NCI-H128 (cell line): Measurements from ENCODE around the gene ARHGEF17.
A peak's percentile ranks its signal among the peaks of the same experiment; 100 is the strongest.

Experiments
- DNase-seq: peaks from one replicate; lab custom pipeline; 2025; ENCODE audit not compliant: unreplicated experiment; lab: John Stamatoyannopoulos, UW

Gene ARHGEF17

GRCh38 chr11:73292525-73292894 lies 15.6 kb upstream of the ARHGEF17 start:
- DNase-seq: no peak

DNA sequence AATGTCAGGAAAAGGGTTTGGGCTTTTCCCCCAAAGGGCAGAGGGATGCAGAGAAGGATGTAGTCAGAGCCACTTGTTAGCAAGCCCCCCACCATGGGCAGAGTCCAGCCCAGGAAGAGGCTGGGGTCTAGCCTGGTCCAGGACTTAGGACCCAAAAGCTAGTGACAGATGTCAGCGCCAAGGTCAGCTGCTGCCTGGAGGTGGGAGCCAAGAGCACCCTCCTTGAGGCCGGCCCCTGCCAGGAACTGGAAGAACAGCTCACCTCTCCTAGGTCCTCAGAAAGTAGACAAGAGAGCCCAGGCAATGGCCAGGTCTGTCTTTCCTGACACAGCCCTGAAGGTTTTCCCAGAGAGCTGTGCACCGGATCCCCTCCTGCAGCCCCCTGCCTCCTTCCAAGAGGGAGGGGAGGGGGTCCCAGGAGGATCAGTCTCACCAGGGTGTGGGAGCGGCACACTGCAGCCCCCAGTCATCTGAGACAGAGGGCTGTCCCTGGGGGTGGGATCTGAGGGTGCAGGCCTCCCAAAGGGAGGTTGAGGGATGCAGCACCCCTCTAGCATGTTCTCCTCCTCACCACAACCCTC lies 14.6 kb upstream of the ARHGEF17 start:
- DNase-seq: no peak

DNA sequence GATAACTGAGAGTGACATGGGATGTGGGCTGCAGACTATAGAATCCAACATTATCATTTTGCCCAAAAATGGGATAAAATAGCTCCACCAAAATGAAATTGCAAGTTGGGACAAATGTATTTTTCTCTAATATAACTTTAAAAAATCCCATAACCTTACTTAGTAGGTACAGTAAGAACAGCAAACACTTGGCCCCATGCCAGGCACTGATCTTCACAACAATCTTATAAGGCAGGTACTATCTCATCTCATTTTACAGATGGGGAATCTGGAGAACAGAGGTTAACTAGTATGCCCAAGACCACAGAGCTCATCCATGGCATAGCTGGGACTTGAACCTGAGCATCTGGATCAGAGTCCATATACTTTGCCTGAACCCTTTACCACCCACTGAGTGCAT lies 13.5 kb upstream of the ARHGEF17 start:
- DNase-seq: no peak

GRCh38 chr11:73295241-73295995 lies 12.7 kb upstream of the ARHGEF17 start:
- peak; percentile 2 for DNase-seq

DNA sequence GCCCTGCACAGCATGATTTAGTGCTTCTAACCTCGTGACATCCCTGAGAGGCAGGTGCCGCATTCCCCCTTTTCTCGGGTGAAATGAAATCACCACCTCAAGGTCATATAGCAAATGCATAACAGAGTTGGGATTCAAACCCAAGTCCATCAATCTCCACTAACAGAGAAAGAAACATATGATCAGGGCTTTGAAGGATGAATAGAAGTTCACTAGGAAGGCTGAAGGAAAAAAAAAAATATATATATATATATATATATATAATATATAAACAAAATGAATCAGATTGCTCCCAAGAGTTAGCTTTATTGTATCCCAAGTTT lies 12.1 kb upstream of the ARHGEF17 start:
- no peak for DNase-seq

GRCh38 chr11:73296501-73297230 lies 11.4 kb upstream of the ARHGEF17 start:
- DNase-seq: no peak

DNA sequence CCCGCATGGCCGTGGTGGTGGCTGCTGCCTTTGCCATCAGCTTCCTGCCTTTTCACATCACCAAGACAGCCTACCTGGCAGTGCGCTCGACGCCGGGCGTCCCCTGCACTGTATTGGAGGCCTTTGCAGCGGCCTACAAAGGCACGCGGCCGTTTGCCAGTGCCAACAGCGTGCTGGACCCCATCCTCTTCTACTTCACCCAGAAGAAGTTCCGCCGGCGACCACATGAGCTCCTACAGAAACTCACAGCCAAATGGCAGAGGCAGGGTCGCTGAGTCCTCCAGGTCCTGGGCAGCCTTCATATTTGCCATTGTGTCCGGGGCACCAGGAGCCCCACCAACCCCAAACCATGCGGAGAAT lies 10.9 kb upstream of the ARHGEF17 start:
- DNase-seq: no peak

DNA sequence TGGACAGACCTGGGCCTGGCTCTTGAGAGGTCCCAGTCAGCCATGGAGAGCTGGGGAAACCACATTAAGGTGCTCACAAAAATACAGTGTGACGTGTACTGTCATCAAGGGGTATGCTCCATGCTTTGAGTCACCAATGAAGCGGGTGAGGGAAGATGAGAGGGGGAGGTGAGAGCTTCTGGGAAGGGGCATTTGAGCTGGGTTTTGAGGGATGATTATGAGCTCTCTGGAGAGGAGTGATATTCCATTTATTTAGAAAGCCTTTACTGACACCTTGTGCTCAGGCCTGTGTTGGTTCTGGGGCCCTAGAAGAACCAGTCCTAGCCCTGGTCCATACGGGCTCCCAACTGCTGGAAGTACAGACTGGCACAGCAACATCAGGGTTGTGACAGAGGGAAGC lies 10.4 kb upstream of the ARHGEF17 start:
- DNase-seq: no peak

- DNase-seq: no peak
These were observed 9.8 kb upstream of the ARHGEF17 start for GRCh38 chr11:73298233-73298632.

GRCh38 chr11:73299751-73300150 lies 8.3 kb upstream of the ARHGEF17 start:
- no peak for DNase-seq

- no peak for DNase-seq
These were observed 1.8 kb upstream of the ARHGEF17 start for GRCh38 chr11:73306069-73306841.

GRCh38 chr11:73306977-73307322 lies 1.1 kb upstream of the ARHGEF17 start:
- DNase-seq: no peak

DNA sequence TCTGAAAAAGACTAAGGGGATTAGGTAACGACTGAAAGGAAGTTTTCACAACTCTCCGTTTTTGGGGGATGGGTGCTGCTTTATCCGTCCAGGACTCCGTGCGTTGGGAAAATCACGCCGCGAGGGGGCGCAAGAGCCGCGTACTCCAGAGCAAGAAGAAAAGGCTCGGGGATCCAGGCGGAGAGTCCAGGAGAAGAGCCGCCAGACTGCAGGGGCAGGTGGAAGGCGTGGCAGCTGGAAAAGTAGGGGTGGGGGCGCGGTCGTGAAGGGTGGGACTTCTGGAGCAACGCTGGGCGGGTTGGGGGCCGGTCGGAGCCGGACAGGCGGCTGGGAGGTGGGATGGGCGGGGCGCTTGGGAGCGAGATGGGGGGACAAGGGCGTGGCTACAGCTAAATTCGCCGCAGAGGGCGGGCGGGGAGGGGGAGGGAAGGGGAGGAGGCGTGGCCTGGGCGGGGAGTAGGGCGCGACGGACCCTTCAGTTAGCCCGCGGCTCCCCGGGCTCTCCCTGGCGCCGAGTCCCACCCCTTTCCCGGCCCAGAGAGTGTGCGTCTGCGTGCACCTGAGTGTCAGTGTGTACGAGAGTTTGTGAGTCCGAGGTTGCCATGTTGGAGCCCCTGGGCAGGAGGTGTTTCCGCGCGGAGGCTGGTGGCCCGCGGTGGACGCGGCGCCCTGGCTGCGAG lies 613 bp upstream of the ARHGEF17 start:
- DNase-seq: peak; percentile 96

GRCh38 chr11:73308961-73309919 lies 1.2 kb downstream of the ARHGEF17 start:
- no peak for DNase-seq

DNA sequence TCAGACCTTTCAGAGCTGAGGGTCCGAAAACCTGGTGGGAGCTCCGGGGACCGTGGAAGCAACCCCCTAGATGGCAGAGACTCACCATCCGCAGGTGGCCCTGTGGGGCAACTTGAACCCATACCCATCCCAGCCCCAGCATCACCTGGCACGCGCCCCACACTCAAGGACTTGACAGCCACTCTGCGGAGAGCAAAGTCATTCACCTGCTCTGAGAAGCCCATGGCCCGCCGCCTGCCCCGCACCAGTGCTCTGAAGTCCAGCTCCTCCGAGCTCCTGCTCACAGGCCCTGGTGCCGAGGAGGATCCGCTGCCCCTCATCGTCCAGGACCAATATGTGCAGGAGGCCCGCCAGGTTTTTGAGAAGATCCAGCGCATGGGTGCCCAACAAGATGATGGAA lies 2.0 kb downstream of the ARHGEF17 start:
- no peak for DNase-seq

DNA sequence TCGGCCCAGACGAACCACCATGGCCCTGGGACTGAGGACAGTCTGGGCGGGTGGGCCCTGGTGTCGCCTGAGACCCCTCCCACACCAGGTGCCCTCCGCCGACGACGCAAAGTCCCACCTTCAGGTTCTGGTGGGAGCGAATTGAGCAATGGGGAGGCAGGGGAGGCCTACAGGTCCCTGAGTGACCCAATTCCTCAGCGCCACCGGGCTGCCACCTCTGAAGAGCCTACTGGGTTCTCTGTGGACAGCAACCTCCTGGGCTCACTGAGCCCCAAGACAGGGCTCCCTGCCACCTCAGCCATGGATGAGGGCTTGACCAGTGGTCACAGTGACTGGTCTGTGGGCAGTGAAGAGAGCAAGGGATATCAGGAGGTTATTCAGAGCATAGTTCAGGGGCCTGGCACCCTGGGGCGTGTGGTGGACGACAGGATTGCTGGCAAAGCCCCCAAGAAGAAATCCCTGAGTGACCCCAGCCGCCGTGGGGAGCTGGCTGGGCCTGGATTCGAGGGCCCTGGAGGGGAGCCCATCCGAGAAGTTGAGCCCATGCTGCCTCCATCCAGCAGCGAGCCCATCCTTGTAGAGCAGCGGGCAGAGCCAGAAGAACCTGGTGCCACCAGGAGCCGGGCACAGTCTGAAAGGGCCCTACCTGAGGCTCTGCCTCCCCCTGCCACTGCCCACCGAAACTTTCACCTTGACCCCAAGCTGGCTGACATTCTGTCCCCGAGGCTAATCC lies 2.8 kb downstream of the ARHGEF17 start:
- no peak for DNase-seq

DNA sequence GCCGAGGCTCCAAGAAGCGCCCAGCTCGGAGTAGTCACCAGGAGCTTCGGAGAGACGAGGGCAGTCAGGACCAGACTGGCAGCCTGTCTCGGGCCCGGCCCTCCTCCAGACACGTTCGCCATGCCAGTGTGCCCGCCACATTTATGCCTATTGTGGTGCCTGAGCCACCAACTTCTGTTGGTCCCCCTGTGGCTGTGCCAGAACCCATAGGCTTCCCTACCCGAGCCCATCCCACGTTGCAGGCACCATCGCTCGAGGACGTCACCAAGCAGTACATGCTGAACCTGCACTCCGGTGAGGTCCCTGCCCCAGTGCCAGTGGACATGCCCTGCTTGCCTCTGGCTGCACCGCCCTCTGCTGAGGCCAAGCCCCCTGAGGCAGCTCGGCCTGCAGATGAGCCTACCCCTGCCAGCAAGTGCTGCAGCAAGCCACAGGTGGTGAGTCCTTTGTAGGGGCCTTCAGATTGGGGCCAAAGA lies 3.4 kb downstream of the ARHGEF17 start:
- DNase-seq: no peak

DNA sequence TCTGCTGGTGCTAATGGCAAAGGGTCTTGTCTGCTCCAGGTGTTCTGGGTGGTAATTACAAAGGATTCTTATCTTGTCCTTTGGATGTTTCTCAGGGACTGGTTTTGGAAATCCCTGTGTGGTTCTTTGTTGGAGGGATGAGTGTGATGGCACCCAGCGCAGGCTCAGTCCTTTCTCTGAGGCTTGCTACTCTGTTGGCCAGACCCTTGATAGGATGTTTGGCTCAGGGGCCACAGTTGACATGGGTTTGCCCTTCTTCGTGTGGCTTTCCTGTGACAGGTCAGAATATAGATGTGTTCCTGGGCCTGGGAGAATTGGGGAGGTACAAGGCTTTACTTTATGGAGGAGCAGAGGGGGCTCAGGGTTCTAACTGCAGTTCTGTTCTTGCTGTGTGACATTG lies 4.0 kb downstream of the ARHGEF17 start:
- DNase-seq: no peak

DNA sequence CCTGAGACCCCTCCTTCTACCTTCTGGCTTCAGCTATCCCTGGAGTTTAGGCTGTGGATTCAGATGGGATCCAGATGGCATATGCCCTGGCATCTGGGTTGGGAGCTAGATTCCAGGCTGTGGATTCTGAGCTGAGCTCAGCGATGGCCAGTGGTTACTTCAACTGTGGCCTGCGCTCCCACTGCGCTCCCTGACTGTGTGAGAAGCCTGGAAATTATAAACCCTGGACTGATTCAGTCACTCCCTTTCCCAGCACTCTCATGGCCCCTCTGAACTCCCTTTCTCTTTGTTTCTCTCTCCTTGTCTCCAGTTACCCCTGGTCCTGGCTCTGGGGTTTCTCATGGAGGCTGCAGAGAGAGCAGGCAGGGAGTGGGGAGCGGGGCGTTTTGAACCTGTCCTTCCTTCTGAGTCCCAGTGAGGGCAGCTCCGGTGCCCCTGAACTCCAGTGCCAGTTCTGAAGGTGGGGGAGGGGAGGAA lies 4.8 kb downstream of the ARHGEF17 start:
- no peak for DNase-seq
